Measurements from ENCODE around the gene NDUFV3.

DNA sequence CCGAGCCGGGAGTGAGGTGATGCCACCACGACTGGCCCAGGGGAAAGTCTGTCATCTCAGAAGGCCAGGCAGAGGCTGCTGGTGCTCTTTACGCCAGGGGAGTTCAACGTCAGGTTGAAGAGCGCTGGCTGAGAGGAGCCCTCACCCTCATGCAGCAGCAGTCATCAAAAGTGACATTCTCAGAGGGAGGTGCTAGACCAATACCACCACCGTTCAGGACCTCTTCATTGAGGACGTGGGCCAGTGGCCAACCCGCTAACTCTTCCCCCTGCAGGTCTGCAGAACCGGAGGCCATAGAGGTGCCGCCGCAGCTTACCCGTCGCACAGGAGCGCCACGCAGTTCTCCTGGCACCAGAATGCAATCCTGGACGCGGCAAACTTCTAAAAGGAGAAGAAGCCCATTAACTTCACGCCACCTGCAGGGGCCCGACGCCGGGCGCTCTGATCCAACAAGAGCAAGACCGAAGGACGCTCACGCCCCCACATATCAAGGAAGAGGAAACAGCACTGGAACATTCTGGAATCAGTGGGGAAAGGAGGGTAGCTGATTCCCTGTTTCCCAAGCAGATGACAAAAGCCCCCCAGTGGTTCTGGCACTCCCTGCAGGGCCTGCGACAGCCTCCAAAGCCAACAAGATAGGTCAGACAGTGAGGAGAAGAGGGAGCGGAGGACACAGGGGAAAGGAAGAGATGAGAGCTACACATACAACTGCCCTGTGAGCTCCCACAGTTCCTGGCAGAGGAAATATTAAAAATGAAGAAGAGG, 38.7 kb upstream of the NDUFV3 start:
- TF ChIP-seq, protein P1, sequence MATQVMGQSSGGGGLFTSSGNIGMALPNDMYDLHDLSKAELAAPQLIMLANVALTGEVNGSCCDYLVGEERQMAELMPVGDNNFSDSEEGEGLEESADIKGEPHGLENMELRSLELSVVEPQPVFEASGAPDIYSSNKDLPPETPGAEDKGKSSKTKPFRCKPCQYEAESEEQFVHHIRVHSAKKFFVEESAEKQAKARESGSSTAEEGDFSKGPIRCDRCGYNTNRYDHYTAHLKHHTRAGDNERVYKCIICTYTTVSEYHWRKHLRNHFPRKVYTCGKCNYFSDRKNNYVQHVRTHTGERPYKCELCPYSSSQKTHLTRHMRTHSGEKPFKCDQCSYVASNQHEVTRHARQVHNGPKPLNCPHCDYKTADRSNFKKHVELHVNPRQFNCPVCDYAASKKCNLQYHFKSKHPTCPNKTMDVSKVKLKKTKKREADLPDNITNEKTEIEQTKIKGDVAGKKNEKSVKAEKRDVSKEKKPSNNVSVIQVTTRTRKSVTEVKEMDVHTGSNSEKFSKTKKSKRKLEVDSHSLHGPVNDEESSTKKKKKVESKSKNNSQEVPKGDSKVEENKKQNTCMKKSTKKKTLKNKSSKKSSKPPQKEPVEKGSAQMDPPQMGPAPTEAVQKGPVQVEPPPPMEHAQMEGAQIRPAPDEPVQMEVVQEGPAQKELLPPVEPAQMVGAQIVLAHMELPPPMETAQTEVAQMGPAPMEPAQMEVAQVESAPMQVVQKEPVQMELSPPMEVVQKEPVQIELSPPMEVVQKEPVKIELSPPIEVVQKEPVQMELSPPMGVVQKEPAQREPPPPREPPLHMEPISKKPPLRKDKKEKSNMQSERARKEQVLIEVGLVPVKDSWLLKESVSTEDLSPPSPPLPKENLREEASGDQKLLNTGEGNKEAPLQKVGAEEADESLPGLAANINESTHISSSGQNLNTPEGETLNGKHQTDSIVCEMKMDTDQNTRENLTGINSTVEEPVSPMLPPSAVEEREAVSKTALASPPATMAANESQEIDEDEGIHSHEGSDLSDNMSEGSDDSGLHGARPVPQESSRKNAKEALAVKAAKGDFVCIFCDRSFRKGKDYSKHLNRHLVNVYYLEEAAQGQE (tag by site-specific recombination; IDR thresholded peaks at IDR 0.05): no peak
- TF ChIP-seq ZNF239 (tag by site-specific recombination; IDR thresholded peaks at IDR 0.05): no peak
